Gastroesophageal sphincter (tissue), 4 donors: ENCODE data around the gene OBSL1. TPM values are rescaled to one million over a fixed set of nuclear protein-coding genes. Genes with fewer than 3 reads are reported as not detected.

Experiments used
- ATAC-seq: fragments of 150-250 bp; one replicate; pipeline ENCODE4 v1.9.1; 2016; ENCODE audit warnings: mild to moderate bottlenecking, moderate library complexity
- H3K27ac ChIP-seq, 4 donors: fragments of 200-600 bp; sonication (generic) in 3 of 4; 1 replicate in 3 of 4; 2 replicates in 1 of 4; pipeline ENCODE4 v1.5.1; 2016 to 2019
- H3K27me3 ChIP-seq: fragments of 200-600 bp; sonication (generic); one replicate; pipeline ENCODE4 v1.5.1; 2019
- H3K36me3 ChIP-seq, 2 donors: fragments of 200-600 bp; sonication (generic); one replicate each; pipeline ENCODE4 v1.5.1; 2019; ENCODE audit warnings: control low read depth in 1 of 2
- H3K4me1 ChIP-seq, 3 donors: fragments of 200-600 bp; sonication (generic); 1 replicate in 2 of 3; 2 replicates in 1 of 3; pipeline ENCODE4 v1.5.1; 2016 to 2019; ENCODE audit warnings: control low read depth in 2 of 3
- H3K4me3 ChIP-seq, 2 donors: fragments of 200-600 bp; sonication (generic); one replicate each; pipeline ENCODE4 v1.5.1; 2019; ENCODE audit warnings: mild to moderate bottlenecking in 1 of 2, moderate library complexity in 1 of 2
- H3K9me3 ChIP-seq, 3 donors: fragments of 200-600 bp; sonication (generic); one replicate each; pipeline ENCODE4 v1.5.1; 2017 to 2019; ENCODE audit warnings: control low read depth in 2 of 3
- CTCF ChIP-seq, 4 experiments: fragments of 200-600 bp in 2 of 4; fragments of 450-650 bp in 2 of 4; sonication (generic) in 1 of 4; IDR thresholded peaks; one replicate each; pipeline ENCODE4 v1.5.1; 2017 to 2019; ENCODE audit warnings: antibody characterized with exemption in 4 of 4, mild to moderate bottlenecking in 2 of 4, moderate library complexity in 2 of 4
- EP300 ChIP-seq: sonication (generic); formaldehyde crosslinking; IDR thresholded peaks from one replicate; pipeline ENCODE4 v1.6.1; 2017; ENCODE audit warnings: antibody characterized with exemption, mild to moderate bottlenecking
- POLR2A ChIP-seq, 2 donors: fragments of 450-650 bp; IDR thresholded peaks; one replicate each; pipeline ENCODE4 v1.6.1; 2017; ENCODE audit warnings: antibody characterized with exemption in 2 of 2, mild to moderate bottlenecking in 2 of 2, moderate library complexity in 1 of 2
- POLR2AphosphoS5 ChIP-seq: sonication (generic); formaldehyde crosslinking; IDR thresholded peaks from one replicate; pipeline ENCODE4 v1.6.1; 2017; ENCODE audit warnings: antibody characterized with exemption
- WGBS, 2 donors: methylation state at CpG; one replicate each; pipeline ENCODE4 v1.1.5; 2018; ENCODE audit warnings: low coverage in 1 of 2; 5-methylcytosine and 5-hydroxymethylcytosine counted together
- total RNA-seq, 4 donors: library from RNA; depleted of rRNA; stranded (reverse); fragments of >200 nt; gene quantifications; one replicate each; pipeline ENCODE4 v1.1.0, GENCODE V29; 2016

OBSL1 gene
- total RNA-seq, 4 donors from 2014 or later: 73.2 to 118 (median 81.6) TPM

GRCh38 chr2:219592736-219593135 lies 21.4 kb upstream of the OBSL1 start:
- peaks cover 0 to 10% (median 9%) of the 10 kb centered on the region in 3 donors for H3K4me1 ChIP-seq
- WGBS, 2 donors: 49 to 61% methylated on average over 5 to 6 of the region's 6 CpGs
- no peak overlapping the region for H3K27ac ChIP-seq
- H3K9me3 ChIP-seq: no peaks in the 10 kb centered on the region
- H3K36me3 ChIP-seq: no peaks in the 10 kb centered on the region
- no peaks in the 10 kb centered on the region for H3K27me3 ChIP-seq
- H3K4me3 ChIP-seq: no peak overlapping the region
- TF ChIP-seq EP300: no peak
- ATAC-seq: no peak

- Histone ChIP-seq H3K4me3 (no peak overlapping the region), H3K27ac (no peak overlapping the region), H3K4me1 (no peaks in the 10 kb centered on the region), H3K36me3 (no peaks in the 10 kb centered on the region), H3K9me3 (no peaks in the 10 kb centered on the region), H3K27me3 (peaks cover under 1% of the 10 kb centered on the region)
- TF ChIP-seq EP300 (no peak), POLR2A (IDR thresholded peaks at IDR 0.05) (no peak), POLR2AphosphoS5 (no peak), CTCF (IDR thresholded peaks at IDR 0.05) (no peak)
- no peak for ATAC-seq
- 59 to 67% methylated on average over 3 of the region's 4 CpGs for WGBS, 2 donors
Observed at GRCh38 chr2:219591091-219591490, 19.8 kb upstream of the OBSL1 start.

- H3K4me3 ChIP-seq: no peak overlapping the region
- H3K4me1 ChIP-seq: no peaks in the 10 kb centered on the region
- WGBS, 2 donors: 92% methylated on average over 2 of the region's 2 CpGs; no CpG with 5 or more reads in 1 of the 2 donors
Observed at GRCh38 chr2:219581346-219581745, 10.0 kb upstream of the OBSL1 start.

GRCh38 chr2:219578811-219579613 lies 7.7 kb upstream of the OBSL1 start:
- peak; percentile 22 for ATAC-seq
- Histone ChIP-seq H3K36me3 (no peaks in the 10 kb centered on the region), H3K27me3 (peaks cover 54% of the 10 kb centered on the region), H3K9me3 (no peaks in the 10 kb centered on the region), H3K4me1 (no peaks in the 10 kb centered on the region), H3K4me3 (no peak overlapping the region), H3K27ac (no peak overlapping the region)
- WGBS, 2 donors: 75 to 83% methylated on average over 5 to 8 of the region's 8 CpGs
- TF ChIP-seq POLR2A (IDR thresholded peaks at IDR 0.05) (no peak), EP300 (no peak), POLR2AphosphoS5 (no peak), CTCF (IDR thresholded peaks at IDR 0.05) (no peak)

More at GRCh38 chr2:219581346-219581745, 10.0 kb upstream of the OBSL1 start:
- no peaks in the 10 kb centered on the region for H3K9me3 ChIP-seq
- no peaks in the 10 kb centered on the region for H3K36me3 ChIP-seq
- H3K27me3 ChIP-seq: peaks cover 45% of the 10 kb centered on the region
- TF ChIP-seq POLR2AphosphoS5 (no peak), POLR2A (IDR thresholded peaks at IDR 0.05) (no peak), EP300 (no peak), CTCF (IDR thresholded peaks at IDR 0.05) (no peak)
- H3K27ac ChIP-seq: no peak overlapping the region
- ATAC-seq: no peak

- H3K4me3 ChIP-seq: no peak overlapping the region
- no peak for ATAC-seq
- WGBS, 2 donors: 16 to 24% methylated on average over 6 to 10 of the region's 15 CpGs
- no peak for TF ChIP-seq EP300
- no peak for TF ChIP-seq CTCF (IDR thresholded peaks at IDR 0.05)
- no peak for TF ChIP-seq POLR2A (IDR thresholded peaks at IDR 0.05)
- TF ChIP-seq POLR2AphosphoS5: no peak
- no peaks in the 10 kb centered on the region for H3K9me3 ChIP-seq
- H3K27me3 ChIP-seq: peaks cover 52% of the 10 kb centered on the region
- no peak overlapping the region for H3K27ac ChIP-seq
- peaks cover 0 to 6% (median 0%) of the 10 kb centered on the region in 3 donors for H3K4me1 ChIP-seq
- H3K36me3 ChIP-seq: no peaks in the 10 kb centered on the region
Observed at GRCh38 chr2:219576505-219577388, 5.4 kb upstream of the OBSL1 start.
